Activated CD4-positive, CD25-positive, alpha-beta regulatory T cell treated with anti-CD3 and anti-CD28 coated beads, Interleukin-2, amount 50 U/mL, for 16 hours (primary cell): ENCODE data around the gene VPS36.
"Not testable (repeated sequence)": the region's sequence is repeated elsewhere in the genome, so short reads cannot be mapped to it uniquely, and the experiment has no call there.

ENCODE experiments used
- DNase-seq: peaks from one replicate; pipeline ENCODE4 v3.0.0-alpha.2; 2020; ENCODE audit warnings: low read depth, low spot score

VPS36 gene

GRCh38 chr13:52446265-52446664, 4.2 kb downstream of the VPS36 start:
- no peak for DNase-seq

- DNase-seq = no peak
Measured at GRCh38 chr13:52432456-52432855, 18.0 kb downstream of the VPS36 start.

- DNase-seq = no peak
Measured at GRCh38 chr13:52428295-52428694, 22.1 kb downstream of the VPS36 start.

- no peak for DNase-seq
Measured at GRCh38 chr13:52421216-52421615, 29.2 kb downstream of the VPS36 start.

GRCh38 chr13:52419080-52419479, 31.4 kb downstream of the VPS36 start:
- no peak for DNase-seq

- no peak for DNase-seq
Measured at GRCh38 chr13:52414963-52415362, 35.5 kb downstream of the VPS36 start.

- no peak for DNase-seq
Measured at GRCh38 chr13:52414051-52414450, 36.4 kb downstream of the VPS36 start.

GRCh38 chr13:52412128-52412527, 38.3 kb downstream of the VPS36 start:
- no peak for DNase-seq

GRCh38 chr13:52411629-52412028, 38.8 kb downstream of the VPS36 start:
- DNase-seq = no peak

GRCh38 chr13:52408071-52408658, 42.3 kb downstream of the VPS36 start:
- not testable (repeated sequence) for DNase-seq

GRCh38 chr13:52407436-52407835, 43.0 kb downstream of the VPS36 start:
- DNase-seq = not testable (repeated sequence)

- no peak for DNase-seq
Measured at GRCh38 chr13:52406629-52407028, 43.8 kb downstream of the VPS36 start.

- DNase-seq = no peak
Measured at GRCh38 chr13:52405767-52406494, 44.5 kb downstream of the VPS36 start, which contains the start of gene THSD1. TSS of gene THSD1 (minus strand) at chr13:52406172. CDS start at chr13:52402600, 3,572 bp downstream.

- DNase-seq = no peak
Measured at GRCh38 chr13:52405369-52405766, 45.1 kb downstream of the VPS36 start.

GRCh38 chr13:52399708-52400107, 50.7 kb downstream of the VPS36 start:
- no peak for DNase-seq

GRCh38 chr13:52399046-52399445, 51.4 kb downstream of the VPS36 start:
- DNase-seq = no peak

GRCh38 chr13:52395704-52396103, 54.7 kb downstream of the VPS36 start:
- no peak for DNase-seq

GRCh38 chr13:52394586-52394985, 55.8 kb downstream of the VPS36 start:
- no peak for DNase-seq

GRCh38 chr13:52393572-52394357, 56.7 kb downstream of the VPS36 start:
- DNase-seq = no peak

GRCh38 chr13:52387721-52388120, 62.7 kb downstream of the VPS36 start:
- no peak for DNase-seq

- DNase-seq = no peak
Measured at GRCh38 chr13:52385870-52386269, 64.6 kb downstream of the VPS36 start.

GRCh38 chr13:52383366-52383765, 67.1 kb downstream of the VPS36 start:
- no peak for DNase-seq

GRCh38 chr13:52378312-52378711, 72.1 kb downstream of the VPS36 start:
- no peak for DNase-seq
